DOHH2 (cell line): Measurements from ENCODE around the gene P2RY1.

Experiments used
- CTCF ChIP-seq: fragments of 200-600 bp; sonication (generic); IDR thresholded peaks from one replicate; pipeline ENCODE4 v1.5.1; 2014; ENCODE audit warnings: antibody characterized with exemption, mild to moderate bottlenecking, low read depth, low read length; ENCODE audit not compliant: poor library complexity, severe bottlenecking
- EZH2phosphoT487 ChIP-seq: fragments of 200-600 bp; sonication (generic); IDR thresholded peaks from 2 replicates; pipeline ENCODE4 v1.6.1; 2017; ENCODE audit warnings: borderline replicate concordance, mild to moderate bottlenecking, antibody characterized with exemption, low read length, moderate library complexity, mixed read lengths

- TF ChIP-seq CTCF (no peak), EZH2phosphoT487 (no peak)
Measured at GRCh38 chr3:152879130-152879789, 44.3 kb downstream of the P2RY1 start.
